Smooth muscle cell (in vitro differentiated cells): Measurements from ENCODE around the gene MST1R. TPM values are rescaled to one million over a fixed set of nuclear protein-coding genes. Genes with fewer than 3 reads are reported as not detected.

Experiments used
- DNase-seq: peaks from one replicate; lab custom pipeline; 2025; ENCODE audit not compliant: unreplicated experiment; lab: John Stamatoyannopoulos, UW
- H2AFZ ChIP-seq: fragments of 200-600 bp; sonication (generic); 2 replicates; pipeline ENCODE4 v1.6.0; 2016; ENCODE audit warnings: antibody characterized with exemption, low read depth, mild to moderate bottlenecking
- H3F3A ChIP-seq: fragments of 200-600 bp; sonication (generic); 2 replicates; pipeline ENCODE4 v1.6.0; 2017; ENCODE audit warnings: antibody characterized with exemption, low read depth
- H3K27ac ChIP-seq: fragments of 200-600 bp; sonication (generic); 2 replicates; pipeline ENCODE4 v1.5.1; 2016; ENCODE audit warnings: low read depth, mild to moderate bottlenecking
- H3K27me3 ChIP-seq: fragments of 200-600 bp; sonication (generic); 2 replicates; pipeline ENCODE4 v1.6.1; 2016; ENCODE audit warnings: low read depth, mild to moderate bottlenecking
- H3K36me3 ChIP-seq: fragments of 200-600 bp; sonication (generic); 2 replicates; pipeline ENCODE4 v1.5.1; 2016; ENCODE audit warnings: low read depth
- H3K4me1 ChIP-seq: fragments of 200-600 bp; sonication (generic); 2 replicates; pipeline ENCODE4 v1.5.1; 2016; ENCODE audit warnings: low read depth
- H3K4me2 ChIP-seq: fragments of 200-600 bp; sonication (generic); 2 replicates; pipeline ENCODE4 v1.6.0; 2016; ENCODE audit warnings: mild to moderate bottlenecking
- H3K4me3 ChIP-seq: fragments of 200-600 bp; sonication (generic); 2 replicates; pipeline ENCODE4 v1.5.1; 2016; ENCODE audit warnings: mild to moderate bottlenecking
- H3K79me2 ChIP-seq: fragments of 200-600 bp; sonication (generic); 2 replicates; pipeline ENCODE4 v1.6.0; 2016; ENCODE audit warnings: low read depth, mild to moderate bottlenecking
- H3K9ac ChIP-seq: fragments of 200-600 bp; sonication (generic); 2 replicates; pipeline ENCODE4 v1.6.0; 2016; ENCODE audit warnings: low read depth
- H3K9me3 ChIP-seq: fragments of 200-600 bp; sonication (generic); replicated peaks from 2 replicates; pipeline ENCODE4 v1.5.1; 2016; ENCODE audit warnings: low read depth
- H4K20me1 ChIP-seq: fragments of 200-600 bp; sonication (generic); 2 replicates; pipeline ENCODE4 v1.6.0; 2016; ENCODE audit warnings: low read depth
- CTCF ChIP-seq: fragments of 200-600 bp; sonication (generic); IDR thresholded peaks from 2 replicates; pipeline ENCODE4 v1.5.1; 2017; ENCODE audit warnings: borderline replicate concordance, mild to moderate bottlenecking, antibody characterized with exemption; ENCODE audit not compliant: insufficient read depth, poor library complexity, severe bottlenecking
- WGBS: methylation state at CpG from one replicate; pipeline ENCODE4 v1.1.7; 2016; ENCODE audit warnings: low lambda C conversion rate; 5-methylcytosine and 5-hydroxymethylcytosine counted together
- polyA plus RNA-seq: library from polyadenylated mRNA; unstranded; fragments of >200 nt; fragmentation: Nextera tagmentation; extraction: Ambion mirVana; gene quantifications from 2 replicates; pipeline ENCODE4 v1.2.1, GENCODE V29; 2016
- total RNA-seq: library from RNA; depleted of rRNA; stranded (reverse); fragments of >200 nt; gene quantifications from 2 replicates; pipeline ENCODE4 v1.2.3, GENCODE V29; 2014

Gene MST1R
- total and polyA plus RNA-seq, 2 experiments from 2014 or later, result 0.59 to 0.63 TPM

DNA sequence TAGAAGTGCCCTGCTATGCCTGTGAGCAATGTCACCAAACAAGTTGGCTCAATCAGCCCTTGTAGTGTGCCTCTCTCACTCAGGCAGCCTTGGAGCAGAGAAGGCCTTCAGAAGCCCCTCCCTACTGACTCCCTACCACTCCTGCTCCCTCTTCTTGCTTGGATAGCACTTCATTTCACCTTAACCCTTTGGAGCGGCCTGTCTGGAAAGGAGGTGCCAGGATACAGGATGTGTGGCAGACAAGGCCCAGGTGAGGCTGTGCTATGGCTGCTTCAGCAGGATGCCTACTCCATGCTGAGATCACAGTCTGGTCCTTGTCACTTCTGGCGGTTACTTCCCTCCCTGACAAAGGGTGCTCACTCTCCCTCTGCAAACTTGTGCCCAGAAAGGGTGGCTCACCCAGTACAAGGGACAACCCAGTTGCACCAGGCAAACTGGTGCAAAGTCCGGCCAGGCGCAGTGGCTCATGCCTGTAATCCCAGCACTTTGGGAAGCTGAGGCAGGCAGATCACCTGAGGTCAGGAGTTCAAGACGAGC is 24.9 kb upstream of the MST1R start:
- H3K9ac ChIP-seq, result no peak overlapping the region
- H3K4me2 ChIP-seq, result peak overlapping the region; percentile 89
- no peaks in the 10 kb centered on the region for H3K27me3 ChIP-seq
- no peaks in the 10 kb centered on the region for H3K9me3 ChIP-seq
- no peak for DNase-seq
- peak overlapping the region; percentile 72 for H3K4me3 ChIP-seq
- peaks cover 14% of the 10 kb centered on the region for H3K4me1 ChIP-seq
- H4K20me1 ChIP-seq, result no peaks in the 10 kb centered on the region
- no peaks in the 10 kb centered on the region for H3F3A ChIP-seq
- no peak overlapping the region for H3K27ac ChIP-seq
- TF ChIP-seq CTCF, result no peak
- H2AFZ ChIP-seq, result no peak overlapping the region
- WGBS, result 92% methylated on average over 5 of the region's 5 CpGs
- H3K36me3 ChIP-seq, result no peaks in the 10 kb centered on the region
- no peaks in the 10 kb centered on the region for H3K79me2 ChIP-seq

GRCh38 chr3:49927798-49928197 is 24.1 kb upstream of the MST1R start:
- Histone ChIP-seq H3F3A (no peaks in the 10 kb centered on the region), H3K4me1 (peaks cover 14% of the 10 kb centered on the region), H3K27ac (no peak overlapping the region), H3K36me3 (no peaks in the 10 kb centered on the region), H3K4me2 (no peak overlapping the region), H4K20me1 (no peaks in the 10 kb centered on the region), H3K4me3 (no peak overlapping the region), H2AFZ (no peak overlapping the region), H3K9ac (no peak overlapping the region), H3K9me3 (no peaks in the 10 kb centered on the region), H3K27me3 (no peaks in the 10 kb centered on the region), H3K79me2 (no peaks in the 10 kb centered on the region)
- TF ChIP-seq CTCF, result no peak
- DNase-seq, result no peak
- 98% methylated on average over 5 of the region's 5 CpGs for WGBS

DNA sequence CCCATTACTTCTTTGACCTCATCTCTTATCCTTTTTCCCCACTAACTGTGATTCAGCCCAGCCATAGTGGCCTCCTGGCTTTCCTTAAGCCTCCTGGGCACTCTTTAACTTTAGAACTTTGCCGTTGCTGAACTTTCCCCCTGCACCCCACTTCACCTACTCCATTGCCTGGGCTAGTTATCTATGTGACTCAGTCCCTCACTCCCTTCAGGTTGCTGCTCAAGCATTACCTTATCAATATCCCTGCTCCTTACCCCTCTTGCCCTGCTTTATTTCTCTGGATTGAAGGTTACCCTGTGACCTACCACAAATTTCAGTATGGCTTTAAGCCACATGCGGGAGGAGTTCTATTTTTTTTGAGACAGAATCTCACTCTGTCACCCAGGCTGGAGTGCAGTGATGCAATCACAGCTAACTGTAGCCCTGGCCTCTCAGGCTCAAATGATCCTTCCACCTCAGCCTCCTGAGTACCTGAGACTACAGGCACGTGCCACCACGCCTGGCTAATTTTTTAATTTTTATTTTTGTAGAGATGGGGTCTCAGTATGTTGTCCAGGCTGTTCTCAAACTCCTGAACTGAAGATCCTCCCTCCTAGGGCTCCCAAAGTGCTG is 22.6 kb upstream of the MST1R start:
- Histone ChIP-seq H4K20me1 (no peaks in the 10 kb centered on the region), H2AFZ (no peak overlapping the region), H3K4me1 (peaks cover 13% of the 10 kb centered on the region), H3K27ac (no peak overlapping the region), H3F3A (no peaks in the 10 kb centered on the region), H3K36me3 (no peaks in the 10 kb centered on the region), H3K4me3 (no peak overlapping the region), H3K27me3 (no peaks in the 10 kb centered on the region), H3K9me3 (no peaks in the 10 kb centered on the region), H3K9ac (no peak overlapping the region), H3K4me2 (no peak overlapping the region), H3K79me2 (no peaks in the 10 kb centered on the region)
- 92% methylated on average over 4 of the region's 4 CpGs for WGBS
- DNase-seq, result no peak
- TF ChIP-seq CTCF, result no peak

DNA sequence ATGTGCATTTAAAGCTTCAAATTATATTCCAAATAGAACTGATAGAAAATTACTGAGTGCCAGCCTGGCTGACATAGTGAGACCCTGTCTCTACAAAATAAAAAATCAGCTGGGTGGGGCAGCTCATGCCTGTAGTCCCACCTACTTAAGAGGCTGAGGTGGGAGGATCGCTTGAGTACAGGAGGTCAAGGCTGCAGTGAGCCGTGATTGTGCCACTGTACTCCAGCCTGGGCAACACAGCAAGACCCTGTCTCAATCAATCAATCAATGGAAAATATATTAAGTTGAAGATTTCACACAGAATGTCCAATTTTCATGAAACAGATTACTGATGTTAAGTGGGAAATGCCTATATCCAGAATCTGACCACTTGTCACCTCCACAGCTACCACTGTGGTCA is 21.8 kb upstream of the MST1R start:
- H3K9ac ChIP-seq, result no peak overlapping the region
- TF ChIP-seq CTCF, result no peak
- 97% methylated on average over 2 of the region's 2 CpGs for WGBS
- H3K79me2 ChIP-seq, result no peaks in the 10 kb centered on the region
- H4K20me1 ChIP-seq, result no peaks in the 10 kb centered on the region
- H3F3A ChIP-seq, result no peaks in the 10 kb centered on the region
- no peaks in the 10 kb centered on the region for H3K9me3 ChIP-seq
- H3K36me3 ChIP-seq, result no peaks in the 10 kb centered on the region
- H3K27me3 ChIP-seq, result no peaks in the 10 kb centered on the region
- no peak overlapping the region for H3K4me3 ChIP-seq
- no peak for DNase-seq
- no peak overlapping the region for H3K4me2 ChIP-seq
- no peak overlapping the region for H2AFZ ChIP-seq
- H3K27ac ChIP-seq, result no peak overlapping the region
- H3K4me1 ChIP-seq, result peaks cover 6% of the 10 kb centered on the region
